Epithelial cell of esophagus (primary cell): ENCODE measurements around the gene NR3C1.

ENCODE experiments used
- DNase-seq: peaks from one replicate; pipeline ENCODE4 v3.0.0; 2010; ENCODE audit warnings: low read depth
- H3K4me3 ChIP-seq: 2 replicates; pipeline ENCODE4 v1.5.1; 2011; ENCODE audit warnings: mild to moderate bottlenecking, low read length, control low read depth
- TF ChIP-seq, protein P1 (sequence below): IDR thresholded peaks from 2 replicates; pipeline ENCODE4 v1.5.1; 2011; ENCODE audit warnings: low read depth, mild to moderate bottlenecking, low read length, control low read depth, inconsistent platforms; ENCODE audit not compliant: insufficient read depth; ENCODE audit errors: missing control alignments

NR3C1 gene

GRCh38 chr5:143376911-143377813, 26.3 kb downstream of the NR3C1 start:
- H3K4me3 ChIP-seq = no peak overlapping the region
- peak; percentile 78 for DNase-seq
- TF ChIP-seq, protein P1, sequence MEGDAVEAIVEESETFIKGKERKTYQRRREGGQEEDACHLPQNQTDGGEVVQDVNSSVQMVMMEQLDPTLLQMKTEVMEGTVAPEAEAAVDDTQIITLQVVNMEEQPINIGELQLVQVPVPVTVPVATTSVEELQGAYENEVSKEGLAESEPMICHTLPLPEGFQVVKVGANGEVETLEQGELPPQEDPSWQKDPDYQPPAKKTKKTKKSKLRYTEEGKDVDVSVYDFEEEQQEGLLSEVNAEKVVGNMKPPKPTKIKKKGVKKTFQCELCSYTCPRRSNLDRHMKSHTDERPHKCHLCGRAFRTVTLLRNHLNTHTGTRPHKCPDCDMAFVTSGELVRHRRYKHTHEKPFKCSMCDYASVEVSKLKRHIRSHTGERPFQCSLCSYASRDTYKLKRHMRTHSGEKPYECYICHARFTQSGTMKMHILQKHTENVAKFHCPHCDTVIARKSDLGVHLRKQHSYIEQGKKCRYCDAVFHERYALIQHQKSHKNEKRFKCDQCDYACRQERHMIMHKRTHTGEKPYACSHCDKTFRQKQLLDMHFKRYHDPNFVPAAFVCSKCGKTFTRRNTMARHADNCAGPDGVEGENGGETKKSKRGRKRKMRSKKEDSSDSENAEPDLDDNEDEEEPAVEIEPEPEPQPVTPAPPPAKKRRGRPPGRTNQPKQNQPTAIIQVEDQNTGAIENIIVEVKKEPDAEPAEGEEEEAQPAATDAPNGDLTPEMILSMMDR = no peak

- TF ChIP-seq, protein P1 = no peak
- DNase-seq = no peak
- no peak overlapping the region for H3K4me3 ChIP-seq
These were observed 27.2 kb downstream of the NR3C1 start for GRCh38 chr5:143376195-143376779.

DNA sequence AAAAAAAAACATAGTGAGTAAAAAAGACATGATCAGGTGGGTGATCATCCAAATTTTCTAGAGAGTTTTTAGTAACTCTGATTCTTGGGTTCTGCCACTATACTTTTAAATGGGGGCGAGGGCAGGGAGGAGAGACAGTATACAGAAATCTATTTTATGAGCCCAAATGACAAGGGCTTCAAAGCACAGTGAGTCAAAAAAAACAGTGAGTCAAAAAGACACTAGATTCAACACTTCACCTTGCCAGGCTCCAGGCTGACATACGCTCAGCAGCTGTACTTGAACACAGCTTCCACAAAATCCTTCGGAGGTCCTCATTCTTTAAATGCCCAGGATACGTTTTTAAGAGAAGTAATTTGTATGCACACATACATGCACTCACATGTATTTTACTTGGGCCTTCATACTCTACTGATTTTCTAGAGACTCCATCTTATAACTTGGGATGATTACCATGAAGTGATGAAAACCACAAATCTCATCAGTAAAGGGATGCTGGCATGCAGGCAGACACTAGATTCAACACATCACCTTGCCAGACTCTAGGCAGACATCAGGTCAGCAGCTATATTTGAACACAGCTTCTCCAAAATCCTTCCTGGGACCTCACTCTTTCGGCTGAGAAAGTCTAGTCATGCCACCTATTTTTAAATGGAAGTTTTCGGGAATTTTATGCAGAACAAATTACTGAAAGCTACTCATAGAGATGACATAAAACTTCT, 28.8 kb downstream of the NR3C1 start:
- TF ChIP-seq, protein P1 = no peak
- no peak overlapping the region for H3K4me3 ChIP-seq
- DNase-seq = no peak

DNA sequence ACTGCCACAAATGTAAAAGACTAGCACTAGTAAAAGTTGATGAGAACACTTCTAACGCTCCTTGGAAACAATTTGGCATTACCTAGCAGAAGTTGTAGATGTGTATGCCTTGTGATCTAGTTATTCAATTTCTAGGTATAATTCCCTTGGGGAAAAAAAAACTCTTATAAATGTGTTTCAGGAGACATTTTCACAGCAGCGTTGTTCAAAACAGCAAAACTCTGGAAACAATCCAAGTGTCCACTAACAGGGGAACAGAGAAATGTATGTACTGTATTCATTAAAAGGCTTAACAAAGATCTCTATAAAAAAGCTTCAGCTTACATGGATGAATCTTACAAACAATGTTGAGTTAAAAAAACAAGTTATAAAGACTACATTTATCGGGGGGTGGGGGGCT, 30.4 kb downstream of the NR3C1 start:
- TF ChIP-seq, protein P1 = no peak
- H3K4me3 ChIP-seq = no peak overlapping the region
- no peak for DNase-seq

DNA sequence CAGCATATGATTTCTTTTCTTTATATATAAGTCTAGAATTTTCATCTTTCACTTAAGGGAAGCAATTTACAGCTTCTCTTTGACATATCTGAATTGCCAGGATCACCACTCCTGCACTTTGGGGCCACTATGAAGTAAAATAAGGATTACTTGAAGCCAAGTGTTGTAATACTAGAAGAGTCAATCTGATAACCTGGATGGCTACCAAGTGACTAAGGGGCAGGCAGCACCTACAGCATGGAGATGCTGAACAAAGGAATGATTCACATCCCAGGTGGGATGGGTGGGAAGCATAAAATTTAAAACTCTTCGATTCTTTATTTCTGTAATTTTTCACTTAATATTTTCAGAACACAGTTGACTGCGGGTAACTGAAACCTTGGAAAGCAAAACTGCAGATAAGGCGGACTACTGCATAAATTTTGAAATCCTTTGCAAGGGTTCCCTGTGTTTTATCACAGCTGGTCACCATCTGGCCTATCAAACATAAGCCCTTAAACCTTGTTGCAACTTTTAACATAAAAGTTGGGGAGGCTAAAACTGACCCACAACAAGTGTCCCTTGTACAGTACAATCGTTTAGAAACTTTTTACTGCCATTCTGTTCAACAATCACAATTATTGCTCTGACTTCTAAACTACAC, 31.2 kb downstream of the NR3C1 start:
- TF ChIP-seq, protein P1 = no peak
- peak; percentile 62 for DNase-seq
- H3K4me3 ChIP-seq = no peak overlapping the region

DNA sequence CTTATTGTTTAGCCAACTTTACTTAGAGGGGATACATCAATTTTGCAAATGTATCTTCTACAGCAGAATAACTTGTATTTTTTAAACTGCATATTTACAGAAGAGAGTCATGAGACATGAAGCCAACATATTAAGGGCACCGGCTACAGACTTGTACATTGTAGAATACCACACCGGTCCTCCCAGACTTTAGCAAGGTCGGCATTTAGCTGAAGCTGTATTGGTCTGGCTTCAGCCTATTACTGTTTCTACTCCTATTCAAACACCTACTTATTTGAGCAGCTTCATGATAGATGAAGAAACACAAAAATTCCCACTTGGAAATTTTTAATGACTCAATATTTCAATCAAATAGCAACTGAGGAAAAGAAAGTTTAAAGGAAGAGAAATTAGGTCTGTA, 33.0 kb downstream of the NR3C1 start:
- no peak for DNase-seq
- TF ChIP-seq, protein P1 = no peak

More for the DNA sequence above, 33.0 kb downstream of the NR3C1 start:
- no peak overlapping the region for H3K4me3 ChIP-seq
